Right kidney (tissue), 1 donor: ENCODE measurements around the gene GARS1.

ENCODE experiments used
- DNase-seq: peaks from one replicate; pipeline ENCODE4 v3.0.0-alpha.2; 2016

GARS1 gene

DNA sequence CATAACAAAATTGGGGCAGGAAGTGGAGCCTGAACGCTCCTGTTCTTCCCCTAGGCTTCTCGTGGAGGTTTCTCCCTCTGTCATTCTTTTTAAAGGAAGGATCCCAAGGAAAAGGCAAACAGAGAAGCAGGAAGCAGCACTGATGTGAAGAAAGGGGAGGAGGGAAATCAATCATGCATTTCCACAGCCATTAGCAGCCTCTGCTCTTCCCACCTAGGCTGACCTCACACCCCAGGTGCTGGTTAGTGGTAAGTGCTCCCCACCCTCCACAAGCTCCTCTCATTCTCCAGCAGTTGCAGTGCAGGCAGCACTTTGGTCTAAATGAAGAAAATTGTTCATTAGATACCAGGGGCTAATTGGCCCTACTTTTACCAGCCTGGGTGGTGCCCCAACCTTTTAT, 85.0 kb downstream of the GARS1 start:
- no peak for DNase-seq

DNA sequence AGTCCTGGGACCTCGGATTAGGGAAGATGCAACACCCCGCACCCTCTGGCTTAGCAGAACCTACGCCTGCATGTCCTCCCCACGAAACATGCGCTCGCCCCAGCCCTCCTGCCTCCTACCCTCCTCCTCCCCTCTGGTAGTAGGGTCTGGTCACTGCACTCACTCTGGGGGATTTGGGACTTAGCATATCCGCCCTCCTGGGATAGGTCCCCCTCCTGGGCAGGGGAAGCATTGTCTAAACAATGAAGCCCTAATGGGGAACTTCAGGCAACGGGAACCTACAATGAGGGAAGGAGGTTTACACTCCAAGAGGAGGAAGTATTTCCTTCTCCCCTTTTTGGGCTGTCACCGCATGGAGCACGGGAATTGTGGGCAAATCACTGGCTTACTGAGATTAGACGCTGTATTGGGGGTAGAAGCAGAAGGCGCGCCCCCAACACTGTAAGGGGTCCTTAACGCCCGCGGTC, 86.7 kb downstream of the GARS1 start:
- DNase-seq = peak; percentile 9

DNA sequence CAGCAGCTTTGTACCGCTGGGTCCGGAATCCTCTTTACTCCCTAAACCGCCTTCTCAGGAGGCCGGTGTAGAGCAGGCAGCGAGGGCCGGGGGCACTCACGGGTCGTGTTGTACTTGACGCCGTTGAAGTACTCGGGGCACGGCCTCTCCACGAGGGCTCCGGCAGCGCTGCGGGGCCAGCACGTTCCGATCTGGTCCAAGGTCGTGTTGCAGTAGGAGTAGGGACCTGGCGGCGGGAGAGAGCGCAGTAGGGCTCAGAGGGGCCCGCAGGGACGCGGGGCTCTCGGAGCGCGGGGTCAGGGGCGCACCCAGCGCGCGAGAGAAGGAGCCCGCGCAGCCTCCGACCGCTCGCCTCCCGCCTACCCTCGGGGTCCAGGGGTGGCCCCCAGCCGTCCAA, 87.1 kb downstream of the GARS1 start:
- no peak for DNase-seq

DNA sequence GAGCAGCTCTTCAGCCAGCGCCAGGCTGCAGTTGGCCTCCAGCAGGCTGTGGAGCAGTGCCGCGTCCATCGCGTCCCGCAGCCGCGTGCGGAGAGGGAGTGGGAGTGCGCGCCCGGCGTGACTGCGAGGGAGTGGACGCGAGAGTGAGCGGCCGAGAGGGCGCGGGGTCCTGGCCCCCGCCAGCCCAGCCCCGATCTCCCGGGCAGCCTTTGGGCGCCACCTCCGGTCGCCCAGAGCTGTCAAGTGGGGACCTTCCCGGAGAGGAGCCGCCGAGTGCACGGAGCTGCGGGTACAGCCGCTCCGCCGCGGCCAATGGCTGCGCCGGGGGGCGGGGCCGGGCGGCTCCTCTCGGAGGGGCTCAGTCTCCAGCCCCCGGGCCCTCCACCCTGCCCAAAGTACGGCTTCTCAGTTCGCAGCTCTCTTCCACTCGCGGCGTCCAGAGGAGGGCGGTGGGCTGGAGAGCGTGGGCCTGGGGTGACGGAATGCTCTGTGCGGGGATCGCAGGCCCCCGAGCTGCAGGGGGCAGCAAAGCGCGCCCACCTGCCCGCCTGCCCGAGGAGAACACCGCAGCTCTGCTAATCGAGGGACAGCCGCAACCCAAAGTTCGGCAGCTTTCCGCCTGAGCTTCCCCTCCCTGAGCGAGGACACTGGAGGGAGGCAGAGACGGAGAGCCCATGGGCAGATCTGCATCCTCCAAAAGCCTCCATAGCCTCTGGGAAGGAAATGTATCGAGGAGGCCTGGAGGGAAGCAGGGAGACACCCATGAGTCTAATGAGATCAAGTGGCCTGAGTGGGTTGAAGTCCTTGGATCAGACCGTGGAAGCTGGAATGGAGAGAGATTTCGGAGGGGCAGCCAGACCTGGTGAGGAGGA, 87.8 kb downstream of the GARS1 start, which contains the start of gene CRHR2:
TSS of gene CRHR2 (minus strand) at position 245 of the 872 bp plus-strand sequence. CDS start at position 69, 176 bp downstream.
- DNase-seq = peak; percentile 77

DNA sequence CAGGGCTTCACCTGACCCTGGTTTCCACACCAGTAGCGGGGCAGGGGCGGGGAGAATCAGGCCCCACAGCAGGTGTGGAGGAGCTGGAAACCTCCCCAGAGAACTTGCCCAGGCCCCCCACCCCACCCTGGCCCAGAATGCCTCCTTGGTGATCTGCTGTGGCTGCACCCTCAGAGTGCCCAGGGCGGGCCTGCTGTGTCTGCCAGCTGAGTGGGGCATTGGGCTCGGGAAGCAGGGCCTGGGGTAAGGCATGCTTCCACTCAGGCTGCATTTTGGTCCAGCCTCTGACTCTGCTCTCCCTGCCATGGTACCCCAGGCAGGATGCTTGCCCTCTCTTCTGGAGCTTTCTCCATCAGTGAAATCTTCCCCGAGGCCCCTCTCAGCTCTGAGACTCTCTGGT, 88.6 kb downstream of the GARS1 start:
- no peak for DNase-seq
